Hepatic stellate cell (primary cell): ENCODE data around the gene PEX5L.
"Not testable (repeated sequence)": the region's sequence is repeated elsewhere in the genome, so short reads cannot be mapped to it uniquely, and the experiment has no call there.

Experiments used
- DNase-seq: peaks from one replicate; pipeline ENCODE4 v3.0.0; 2011; ENCODE audit warnings: low spot score

Gene PEX5L

DNA sequence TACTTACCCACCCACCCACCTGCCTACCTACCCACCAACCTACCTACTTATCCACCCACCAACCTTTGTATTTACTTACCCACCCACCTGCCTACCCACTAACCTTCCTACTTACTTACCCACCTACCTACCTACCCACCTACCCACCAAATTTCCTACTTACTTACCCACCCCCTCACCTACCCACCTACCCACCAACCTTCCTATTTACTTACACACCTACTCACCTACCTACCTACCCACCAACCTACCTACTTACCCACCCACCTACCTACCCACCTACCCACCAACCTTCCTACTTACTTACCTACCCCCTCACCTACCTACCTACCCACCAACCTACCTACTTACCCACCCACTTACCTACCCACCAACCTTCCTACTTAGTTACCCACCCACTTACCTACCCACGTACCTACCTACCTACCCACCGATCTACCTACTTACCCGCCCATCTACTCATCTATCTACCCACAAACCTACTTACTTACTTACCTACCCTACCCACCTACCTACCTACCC lies 204.3 kb downstream of the PEX5L start:
- DNase-seq = no peak

DNA sequence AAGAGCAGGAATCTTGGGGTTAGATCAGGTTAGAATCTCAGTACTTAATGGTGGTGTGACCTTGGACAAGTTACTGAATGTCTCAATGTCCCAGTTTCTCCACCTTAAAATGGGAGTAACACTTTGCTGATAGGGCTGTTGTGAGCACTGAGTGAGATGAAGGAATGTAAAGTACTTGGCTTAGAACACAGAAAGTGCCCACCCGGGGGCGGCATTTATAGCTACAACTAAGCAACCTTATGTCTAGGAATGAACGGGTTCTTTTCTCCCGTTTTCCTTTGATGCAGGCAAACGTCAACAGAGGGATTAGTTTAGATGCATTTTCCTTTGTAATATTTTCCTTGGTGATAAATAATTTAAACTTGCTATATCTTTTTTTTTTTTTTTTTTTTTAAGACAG lies 207.3 kb downstream of the PEX5L start:
- no peak for DNase-seq

DNA sequence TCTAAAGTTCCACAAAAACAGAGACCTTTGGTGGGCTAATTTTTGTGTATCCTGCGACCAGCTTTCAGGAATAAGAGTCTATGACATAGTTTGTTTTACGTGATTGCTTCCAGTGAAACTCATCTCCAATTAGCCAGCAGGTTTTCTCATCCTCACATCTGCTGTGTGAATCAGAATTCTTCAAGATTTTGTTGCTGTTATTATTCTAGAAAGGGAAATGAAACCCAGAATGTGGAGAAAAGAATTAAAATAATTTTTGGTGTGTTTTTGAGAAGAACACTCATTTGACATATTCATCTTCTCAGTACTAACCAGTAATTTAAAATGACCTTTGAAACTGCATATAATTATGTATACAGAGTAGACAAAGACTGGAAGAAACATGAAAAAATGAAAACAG lies 208.0 kb downstream of the PEX5L start:
- DNase-seq = no peak

DNA sequence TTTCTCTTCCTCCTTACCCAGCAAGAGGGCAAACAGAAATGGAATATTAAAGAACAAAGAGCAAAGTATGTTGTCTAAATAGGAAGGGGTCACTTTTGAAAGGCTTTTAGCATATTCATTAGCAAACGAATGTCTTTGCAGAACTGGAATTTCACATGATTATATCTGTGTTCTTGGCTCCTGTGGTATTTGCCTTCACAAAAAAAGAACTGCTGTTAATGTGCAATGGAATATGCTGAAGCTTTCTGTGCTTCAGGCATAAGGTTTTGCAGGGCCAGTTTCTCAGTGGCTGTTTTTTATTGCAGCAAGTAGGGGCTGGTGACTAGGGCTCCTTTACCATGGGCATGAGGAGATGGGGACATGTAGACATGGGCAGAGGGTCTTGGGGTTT lies 210.5 kb downstream of the PEX5L start:
- no peak for DNase-seq

DNA sequence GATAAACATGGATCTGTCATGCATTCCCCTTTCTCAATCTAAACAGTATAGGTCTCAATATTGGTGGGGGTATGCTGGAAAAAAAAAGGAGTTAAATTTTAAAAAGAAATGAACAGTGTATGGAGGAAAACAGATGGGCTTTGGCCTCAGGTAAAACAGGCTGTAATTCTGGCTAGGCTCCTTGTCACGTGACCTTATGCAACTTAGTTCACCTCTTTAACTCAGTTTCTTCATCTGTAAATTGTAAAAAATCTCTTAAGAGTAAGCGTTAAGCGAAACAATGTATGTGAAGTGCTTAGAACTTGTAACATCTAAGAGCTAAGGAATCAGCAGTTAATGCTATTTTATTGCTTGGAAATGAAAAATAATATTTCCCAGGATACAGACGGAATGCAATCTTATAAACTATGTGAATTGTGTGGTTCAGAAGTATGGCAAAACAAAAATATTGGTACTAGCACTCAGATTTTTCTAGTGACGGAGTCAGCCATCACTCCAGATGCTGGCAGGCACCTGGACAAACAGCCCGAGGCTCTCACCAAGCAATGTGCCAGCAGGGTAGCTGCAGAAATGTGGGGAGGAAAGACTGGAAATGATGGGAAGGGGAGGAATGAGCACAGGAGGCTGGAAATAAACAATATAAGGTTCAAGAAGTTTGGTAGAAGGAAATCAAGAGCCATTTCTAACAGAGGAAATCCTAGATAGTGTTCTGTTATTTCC lies 211.1 kb downstream of the PEX5L start:
- DNase-seq = no peak

DNA sequence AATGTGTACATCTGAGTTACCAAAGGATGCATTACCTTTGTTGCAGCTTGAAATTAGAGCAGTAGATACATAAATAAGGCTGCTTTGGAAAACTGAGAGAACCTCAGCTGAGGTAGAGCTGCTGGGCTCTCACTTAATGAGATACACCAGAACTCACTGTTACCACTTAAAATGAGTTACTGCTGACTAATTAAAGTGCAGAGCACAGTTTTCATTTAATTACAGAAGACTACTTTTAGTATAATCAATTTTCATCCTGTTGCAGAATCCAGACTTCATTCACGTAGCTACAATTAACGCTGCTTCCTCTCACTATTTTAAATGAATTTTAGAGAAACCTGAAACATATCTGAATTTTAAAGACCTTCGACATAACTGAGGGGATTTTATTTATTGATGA lies 214.4 kb downstream of the PEX5L start:
- no peak for DNase-seq

DNA sequence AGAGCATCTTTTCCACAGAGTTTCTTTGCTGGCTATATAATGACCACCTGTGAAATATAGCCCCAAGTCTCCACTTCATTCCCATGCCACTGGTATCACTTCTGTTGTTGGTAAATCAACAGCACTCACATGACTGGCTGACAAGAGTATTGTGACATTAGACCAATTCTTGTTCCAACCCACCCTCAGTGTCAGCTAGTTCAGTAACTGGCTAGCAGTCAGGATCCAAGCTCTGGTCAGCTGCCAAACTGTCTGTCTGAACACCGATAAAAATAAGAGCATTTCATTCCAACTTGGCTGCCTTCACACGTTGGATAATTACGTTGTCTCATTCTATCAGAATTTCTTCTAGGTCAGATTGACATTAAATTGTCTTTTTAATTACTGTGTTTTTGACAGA lies 217.4 kb downstream of the PEX5L start:
- DNase-seq = no peak

DNA sequence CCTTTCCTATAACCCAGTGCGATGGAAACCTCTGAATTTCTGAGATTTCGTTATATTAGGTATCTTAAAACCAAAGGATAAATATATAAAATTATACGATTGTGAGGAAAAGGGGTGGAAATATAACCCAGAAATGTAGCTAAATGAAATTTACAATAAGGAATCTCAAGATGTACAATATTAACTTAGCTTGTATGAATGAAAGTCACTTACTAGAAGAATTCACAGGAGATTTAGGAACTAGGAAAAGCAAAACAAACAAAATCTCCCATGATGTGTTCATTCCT lies 224.7 kb downstream of the PEX5L start:
- no peak for DNase-seq

DNA sequence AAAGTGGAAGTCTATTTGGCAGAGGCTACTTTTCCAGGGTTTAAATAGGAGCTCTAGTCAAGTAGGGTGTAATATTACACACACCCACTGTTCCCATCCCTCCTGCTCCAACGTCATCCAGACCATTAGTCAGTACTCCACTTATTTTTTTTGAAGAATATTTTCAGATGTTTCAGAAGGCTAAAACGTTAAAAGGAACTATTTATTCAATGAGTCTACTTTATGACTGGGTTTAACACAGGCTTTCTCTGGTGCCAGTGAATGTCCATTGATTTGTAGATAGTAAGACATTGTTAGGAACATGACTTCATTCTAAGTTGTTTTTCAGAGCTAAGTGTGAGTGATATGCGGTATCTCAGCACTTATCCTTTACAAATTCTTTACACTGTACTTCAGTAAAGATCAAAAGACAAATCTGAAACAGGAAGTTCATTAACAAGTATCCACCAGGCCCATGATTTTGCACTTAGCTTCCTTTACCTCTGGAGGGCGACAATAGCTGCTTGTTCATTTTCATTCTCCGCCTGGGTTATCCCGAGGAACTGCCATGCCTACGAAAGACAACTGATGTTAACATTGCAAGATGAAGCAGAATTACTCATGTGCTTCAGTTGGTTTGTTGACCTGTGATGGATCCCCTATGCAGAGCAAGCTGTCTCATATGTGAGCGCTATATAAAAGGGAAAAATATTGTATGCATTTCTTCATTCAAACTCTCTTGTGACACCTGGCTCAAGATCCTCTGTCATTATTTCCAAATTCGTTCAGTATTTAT lies 225.2 kb downstream of the PEX5L start:
- DNase-seq = peak; percentile 50

DNA sequence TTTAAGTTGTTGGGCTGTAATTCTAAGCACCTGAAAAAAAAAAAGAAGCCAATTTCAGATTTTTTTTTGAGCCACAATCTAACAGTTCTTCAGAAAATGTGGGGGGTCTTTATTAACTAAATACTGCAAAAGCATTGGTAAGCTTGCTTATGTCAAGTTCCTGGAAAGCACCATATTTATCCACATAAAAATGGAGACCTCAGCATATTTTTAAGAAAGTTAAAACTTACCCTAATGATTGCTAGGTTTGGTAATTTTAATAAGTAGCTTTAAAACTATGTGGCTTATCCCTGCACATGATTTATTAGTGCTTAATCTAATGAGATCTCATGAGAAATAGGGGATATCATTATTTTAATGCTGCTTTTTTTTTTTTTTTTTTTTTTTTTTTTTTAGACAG lies 227.1 kb downstream of the PEX5L start:
- no peak for DNase-seq

DNA sequence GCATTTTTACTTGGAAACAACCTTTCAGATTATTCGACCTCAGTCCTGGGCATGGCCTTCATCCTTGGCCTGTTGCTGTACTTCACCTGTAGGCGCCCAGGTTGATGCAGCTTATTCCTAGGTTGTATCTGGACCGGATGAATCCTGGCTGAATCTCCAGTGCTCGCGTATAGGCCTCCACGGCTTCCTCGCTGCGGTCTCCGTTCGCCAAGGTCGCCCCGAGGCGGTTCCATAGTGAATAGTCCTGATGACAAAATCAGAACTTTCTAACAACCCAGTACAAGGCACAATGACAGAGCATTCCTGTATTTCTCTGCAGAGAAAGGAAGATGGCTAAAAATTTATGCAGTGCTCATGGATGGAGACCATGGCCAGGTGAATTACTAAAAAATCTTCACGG lies 229.1 kb downstream of the PEX5L start:
- no peak for DNase-seq

DNA sequence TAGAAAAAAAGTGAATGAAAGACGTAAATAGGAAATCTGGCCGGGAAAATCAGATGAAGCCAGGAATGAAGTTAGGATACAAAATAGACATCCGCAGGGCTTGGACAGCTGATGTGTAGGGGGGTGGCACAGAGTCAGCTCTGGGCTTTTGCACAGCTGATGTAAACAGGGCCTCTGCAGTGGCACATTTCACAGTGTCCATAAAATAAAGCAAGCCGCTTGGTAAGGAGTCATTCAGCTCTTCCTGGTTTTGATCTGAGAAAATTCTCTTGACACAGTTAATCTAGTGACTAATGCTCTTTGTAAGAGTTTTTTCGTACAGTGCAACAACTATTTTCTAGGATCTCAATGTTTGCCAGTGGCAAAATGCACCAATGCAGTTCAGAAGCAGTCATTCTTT lies 230.6 kb downstream of the PEX5L start:
- no peak for DNase-seq

DNA sequence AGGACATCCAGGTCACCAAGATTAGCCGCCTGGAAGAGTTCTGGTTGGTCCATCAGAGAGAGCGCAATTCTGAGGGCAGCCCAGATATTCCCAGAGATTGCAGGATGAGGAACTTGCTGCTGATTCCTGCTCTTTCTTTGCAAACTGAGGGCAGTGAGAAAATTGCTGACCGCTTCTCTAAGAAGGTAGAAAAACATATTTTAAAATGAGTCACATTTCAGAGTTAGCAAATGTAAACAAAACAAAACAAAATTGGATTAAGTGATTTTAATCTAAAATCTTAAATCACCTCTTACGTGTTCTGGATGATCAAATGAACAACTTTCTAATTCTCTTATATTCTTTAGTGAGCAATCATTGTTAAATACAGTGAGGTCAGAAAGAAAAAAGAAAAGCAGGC lies 234.9 kb downstream of the PEX5L start:
- DNase-seq = no peak

DNA sequence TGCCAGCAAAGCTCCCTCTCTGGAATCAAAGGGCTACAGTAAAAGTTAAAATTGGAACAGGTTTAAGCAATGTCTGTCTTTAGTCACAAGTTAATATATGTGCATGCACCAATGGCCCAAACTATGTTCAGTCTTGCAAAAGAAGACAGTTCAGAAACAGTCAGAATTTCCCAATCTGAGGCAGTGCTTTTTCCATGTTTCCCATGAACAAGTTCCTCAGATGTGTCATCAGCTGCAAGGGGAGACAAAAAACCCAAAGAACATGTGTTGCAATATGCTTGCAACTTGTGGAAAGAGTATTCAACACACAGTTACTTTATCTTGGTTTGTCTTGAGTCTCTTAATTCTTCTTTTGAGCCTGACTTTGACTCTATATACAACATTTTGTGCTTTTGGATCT lies 235.5 kb downstream of the PEX5L start:
- peak; percentile 14 for DNase-seq

DNA sequence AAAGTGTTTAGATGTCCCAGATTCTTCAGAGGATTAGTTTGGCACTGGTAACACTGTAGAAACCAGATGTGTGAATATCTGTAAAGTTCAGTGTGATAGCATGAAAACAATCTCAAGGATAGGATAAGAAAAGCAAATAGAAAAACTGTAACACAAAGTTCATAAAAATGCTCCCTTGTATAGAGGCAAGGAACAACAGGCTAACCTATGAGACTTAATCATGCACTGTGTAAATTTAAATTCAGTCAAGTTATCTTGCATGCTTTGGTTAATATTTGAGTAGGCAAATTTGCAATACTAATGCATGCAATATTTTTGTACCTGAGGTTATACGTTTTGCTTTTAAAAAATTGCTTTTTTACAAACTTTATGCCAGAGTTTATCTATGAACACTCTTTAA lies 239.5 kb downstream of the PEX5L start:
- no peak for DNase-seq

DNA sequence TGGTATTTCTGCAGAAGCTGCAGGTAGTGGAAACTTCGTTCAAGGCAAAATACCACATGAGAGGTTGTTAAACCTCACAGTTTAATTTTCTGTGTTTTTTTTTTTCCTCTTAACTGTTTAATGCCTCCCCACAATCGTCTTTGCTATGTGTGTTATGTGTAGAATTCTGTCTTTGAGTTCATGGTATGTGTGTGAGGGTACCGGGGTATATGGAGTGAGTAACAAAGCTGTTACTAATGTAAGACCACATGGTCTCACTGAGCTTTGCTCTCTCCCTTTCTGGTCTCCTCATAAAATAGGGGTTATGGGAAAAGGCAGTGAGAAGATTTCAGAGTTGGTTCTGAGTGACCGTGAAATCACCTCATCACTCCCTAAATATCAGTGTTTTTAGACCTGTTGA lies 240.3 kb downstream of the PEX5L start:
- no peak for DNase-seq

DNA sequence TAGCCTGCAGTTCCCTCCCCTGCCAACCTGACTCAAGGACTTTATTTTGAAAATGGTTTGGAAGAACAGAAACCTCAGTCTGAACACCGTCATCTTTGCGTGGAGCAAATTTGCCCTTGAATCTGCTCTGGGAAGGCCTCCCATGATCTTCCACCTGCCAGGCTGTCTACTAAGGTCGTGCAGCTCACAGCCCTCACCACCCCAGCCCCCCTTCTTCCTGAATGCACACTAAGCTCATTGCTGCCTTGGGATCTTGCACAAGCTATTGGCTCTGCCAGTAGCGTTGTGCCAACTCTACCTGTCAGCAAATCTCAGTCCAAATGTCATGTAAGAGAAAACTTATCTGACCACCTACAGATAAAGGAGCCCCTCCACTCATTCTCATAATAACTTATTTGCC lies 242.4 kb downstream of the PEX5L start:
- DNase-seq = no peak

DNA sequence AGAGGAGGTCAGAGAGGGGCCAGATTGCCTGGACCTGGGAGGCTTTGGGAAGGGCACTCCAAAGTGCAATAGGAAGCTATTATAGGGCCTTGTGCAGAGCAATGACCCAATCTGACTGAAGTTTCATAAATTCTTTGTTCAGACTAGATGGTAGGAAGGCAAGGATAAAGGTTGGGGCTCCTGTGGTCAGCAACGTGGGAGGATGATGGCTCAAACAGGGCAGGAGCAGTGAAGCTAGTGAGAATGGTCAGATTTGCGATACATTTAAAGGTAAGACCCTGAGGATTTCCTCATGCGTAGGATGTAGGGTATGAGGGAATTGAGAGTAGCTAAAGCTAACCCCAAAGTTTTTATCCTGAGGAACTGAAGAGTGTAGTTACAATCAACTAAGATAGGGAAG lies 244.9 kb downstream of the PEX5L start:
- no peak for DNase-seq

DNA sequence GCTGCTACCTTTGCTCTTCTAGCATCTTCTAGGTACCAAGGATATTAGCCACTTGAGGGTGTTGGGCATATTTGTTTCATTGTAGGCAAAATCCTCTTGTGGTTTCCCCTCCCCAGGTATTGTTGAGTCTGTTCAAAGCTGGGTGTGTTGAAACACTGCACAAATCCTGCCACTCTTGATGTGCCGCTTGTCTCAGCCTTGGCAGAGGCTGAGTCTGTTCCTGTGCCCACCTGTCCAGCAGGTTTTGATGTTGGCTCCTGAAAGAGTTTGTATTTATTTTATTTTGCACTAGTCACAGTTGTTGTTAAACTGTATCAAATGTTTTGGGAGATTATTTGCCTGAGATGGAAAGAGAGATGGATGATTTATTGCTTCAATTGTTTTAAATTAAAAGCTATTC lies 247.7 kb downstream of the PEX5L start:
- no peak for DNase-seq

DNA sequence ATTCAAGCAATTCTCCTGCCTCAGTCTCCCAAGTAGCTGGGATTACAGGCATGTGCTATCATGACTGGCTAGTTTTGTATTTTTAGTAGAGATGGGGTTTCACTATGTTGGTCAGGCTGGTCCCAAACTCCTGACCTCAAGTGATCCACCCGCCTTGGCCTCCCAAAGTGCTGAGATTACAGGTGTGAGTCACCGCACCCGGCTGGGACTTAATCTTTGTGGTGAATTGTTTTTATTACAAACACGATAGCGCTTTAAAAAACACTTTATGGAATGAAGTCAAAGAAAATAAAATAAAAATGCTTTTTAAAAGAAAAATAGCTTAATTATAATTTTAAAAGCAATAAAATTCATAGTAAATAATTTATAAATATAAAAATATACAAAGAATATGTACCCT lies 253.9 kb downstream of the PEX5L start:
- DNase-seq = not testable (repeated sequence)

DNA sequence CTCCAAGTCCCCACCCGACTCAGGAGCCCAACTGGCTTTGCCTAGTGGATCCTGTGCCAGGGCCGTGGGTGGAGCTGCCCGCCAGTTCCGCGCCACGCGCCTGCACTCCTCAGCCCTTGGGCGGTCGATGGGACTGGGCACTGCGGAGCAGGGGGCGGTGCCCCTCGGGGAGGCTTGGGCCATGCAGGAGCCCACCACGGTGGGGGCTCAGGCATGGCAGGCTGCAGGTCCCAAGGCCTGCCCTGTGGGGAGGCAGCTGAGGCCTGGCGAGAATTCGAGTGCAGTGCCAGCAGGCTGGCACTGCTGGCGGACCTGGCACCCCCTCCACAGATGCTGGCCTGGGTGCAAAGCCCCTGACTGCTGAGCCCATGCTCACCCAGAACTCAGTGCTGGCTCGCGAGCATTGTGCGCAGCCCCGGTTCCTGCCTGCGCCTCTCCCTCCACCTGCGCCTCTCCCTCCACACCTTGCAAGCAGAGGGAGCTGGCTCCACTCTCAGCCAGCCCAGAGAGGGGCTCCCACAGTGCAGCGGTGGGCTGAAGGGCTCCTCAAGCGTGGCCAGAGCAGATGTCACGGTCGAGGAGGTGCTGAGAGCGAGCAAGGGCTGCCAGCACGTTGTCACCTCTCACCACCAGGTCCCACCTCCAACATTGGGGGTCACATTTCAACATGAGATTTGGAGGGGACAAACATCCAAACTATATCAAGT lies 261.2 kb downstream of the PEX5L start:
- DNase-seq = no peak

DNA sequence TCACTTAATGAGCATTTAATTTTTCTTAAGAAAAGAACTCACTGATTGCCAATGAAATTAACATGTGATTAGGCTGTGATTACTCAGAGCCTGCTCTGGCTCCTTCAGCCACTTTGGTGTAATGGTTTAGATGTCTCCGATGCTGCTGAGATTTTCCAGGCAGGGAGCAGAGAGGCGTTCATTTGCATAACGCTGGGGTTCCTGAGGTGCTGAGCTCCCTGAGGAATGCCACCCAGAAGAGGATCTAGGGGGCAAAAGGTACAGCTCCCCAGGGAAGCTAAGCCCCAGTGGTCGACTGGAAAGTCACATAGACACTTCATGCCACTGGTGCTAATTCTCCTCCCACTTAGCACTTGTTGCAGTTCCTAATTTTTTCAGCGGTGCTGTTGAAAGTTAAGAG lies 264.4 kb downstream of the PEX5L start:
- no peak for DNase-seq

DNA sequence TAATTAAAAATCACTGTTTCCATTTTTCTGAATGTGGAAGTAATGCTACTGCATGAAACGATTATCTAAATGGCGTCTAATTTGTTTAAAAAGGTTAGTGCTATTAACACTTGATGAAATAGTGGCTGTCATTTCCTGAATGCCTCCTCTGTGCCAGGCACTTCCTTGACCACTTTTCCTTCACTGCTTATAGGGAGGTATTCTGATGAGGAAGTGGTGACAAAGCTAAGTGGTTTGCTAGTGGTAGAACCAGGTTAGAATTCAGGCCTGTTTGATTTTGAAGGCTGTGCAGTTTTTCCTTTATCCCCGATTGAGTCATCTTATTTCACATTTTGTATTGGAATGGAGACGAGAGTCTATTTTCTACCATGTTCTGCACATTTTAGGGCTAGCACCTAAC lies 264.9 kb downstream of the PEX5L start:
- DNase-seq = no peak
